Stimulated activated CD4-positive, alpha-beta T cell treated with anti-CD3 and anti-CD28 coated beads, Interleukin-15, amount 100 ng/mL, for 1 hour (primary cell): ENCODE results near the gene RANBP1.
A peak's percentile ranks its signal among the peaks of the same experiment; 100 is the strongest.

Experiments
- DNase-seq, 2 donors: peaks; one replicate each; pipeline ENCODE4 v3.0.0-alpha.2; 2020; ENCODE audit warnings: low read depth in 1 of 2, low spot score in 1 of 2

Gene RANBP1

DNA sequence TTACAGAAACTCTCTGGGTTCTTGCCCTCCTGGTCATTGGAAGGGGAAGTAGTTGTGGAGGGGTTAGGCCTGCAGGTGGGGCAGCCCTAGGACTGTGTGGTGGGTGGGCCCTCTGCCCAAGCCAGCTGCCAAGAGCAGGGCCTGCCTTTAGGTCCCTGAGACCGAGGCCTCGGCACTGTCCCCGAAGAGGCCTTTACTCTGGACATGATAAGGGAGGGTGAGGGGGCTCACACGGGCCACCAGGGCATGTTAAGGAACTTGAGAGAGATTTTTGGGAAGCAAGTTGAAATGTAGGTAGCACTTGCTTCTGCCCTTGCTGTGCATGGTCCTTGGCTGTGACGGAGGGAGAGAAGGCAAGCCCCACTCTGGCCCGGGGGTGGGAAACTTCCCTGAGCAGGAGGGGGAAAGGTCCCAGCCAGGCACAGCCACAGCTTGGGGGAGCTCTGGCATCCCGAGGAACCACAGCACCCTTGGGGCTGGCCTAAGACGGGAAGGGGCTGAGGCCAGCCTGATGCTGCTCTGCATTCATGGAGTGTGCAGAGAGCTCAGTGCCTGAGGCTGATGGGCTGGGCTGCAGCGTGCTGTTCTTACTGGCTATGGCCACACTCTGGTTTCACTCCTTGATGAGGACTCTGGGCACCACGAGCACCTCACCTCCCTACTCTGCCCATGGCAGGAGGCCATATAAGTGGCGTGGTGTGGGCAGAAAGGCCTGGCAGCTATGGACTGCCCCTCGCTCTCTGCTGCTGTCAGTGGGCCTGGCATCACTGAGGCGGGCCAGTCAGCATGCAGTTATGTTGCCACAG, 7.8 kb upstream of the RANBP1 start:
- DNase-seq = no peak

DNA sequence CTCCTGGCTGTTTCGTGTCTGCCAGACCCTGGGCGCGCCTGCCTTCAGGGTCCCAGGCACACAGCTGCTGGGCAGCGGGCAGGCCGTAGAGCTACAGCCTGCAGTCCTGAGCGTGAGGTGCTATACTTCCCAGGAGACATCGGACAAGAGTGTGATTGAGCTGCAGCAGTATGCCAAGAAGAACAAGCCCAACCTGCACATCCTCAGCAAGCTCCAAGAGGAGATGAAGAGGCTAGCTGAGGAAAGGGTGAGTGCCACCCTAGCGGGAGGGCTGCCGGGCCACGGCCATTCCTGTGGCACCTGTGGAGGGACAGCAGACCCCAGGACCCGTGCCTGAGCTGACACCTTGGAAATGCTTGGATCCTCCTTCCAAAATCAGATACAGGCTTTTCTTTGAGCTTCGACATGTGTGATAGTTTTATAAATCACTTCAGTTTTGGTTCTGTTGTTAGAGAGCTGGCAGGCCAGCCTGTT, 7.1 kb upstream of the RANBP1 start:
- DNase-seq = no peak

DNA sequence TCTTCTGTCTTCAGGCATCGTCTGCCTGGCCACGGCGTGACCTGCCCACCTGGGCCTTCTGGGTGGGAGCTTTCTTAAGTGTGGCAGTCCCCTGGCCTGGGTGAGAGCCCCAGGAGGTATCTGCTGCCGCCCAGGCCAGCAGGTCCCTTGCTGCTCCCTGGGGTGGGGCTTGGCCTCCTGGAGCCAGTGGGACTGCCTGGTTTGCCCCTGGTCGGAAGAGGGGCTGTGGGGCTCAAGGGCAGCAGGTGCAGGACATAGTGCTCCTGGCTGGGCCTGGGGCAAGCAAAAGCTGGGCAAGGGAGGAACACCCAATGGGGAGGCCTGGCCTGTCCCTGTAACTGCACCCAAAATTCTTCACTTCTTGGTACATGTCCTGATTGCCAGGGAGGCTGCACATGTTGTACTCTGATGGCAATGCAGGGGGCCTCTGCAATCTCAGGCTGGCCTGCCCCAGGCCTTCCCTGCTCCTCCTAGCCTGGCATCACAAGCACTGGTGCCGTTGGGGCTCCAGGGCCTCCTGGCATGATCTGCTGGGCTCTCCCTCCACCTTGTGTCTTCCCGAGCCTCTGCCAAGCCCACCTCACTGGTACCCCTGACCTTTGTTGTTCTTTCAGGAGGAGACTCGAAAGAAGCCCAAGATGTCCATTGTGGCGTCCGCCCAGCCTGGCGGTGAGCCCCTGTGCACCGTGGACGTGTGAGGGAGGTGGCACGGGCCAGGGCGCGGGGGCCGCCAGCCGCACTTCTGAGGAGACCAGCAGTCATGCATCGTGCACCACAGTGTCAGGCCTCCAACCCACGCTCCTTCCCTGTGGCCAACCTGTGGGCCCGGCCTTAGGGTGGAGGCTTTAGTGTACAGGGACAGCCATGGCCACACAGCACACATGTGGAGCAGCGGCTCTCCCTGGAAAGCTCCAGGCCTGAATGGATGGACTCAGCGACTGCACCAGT, 6.2 kb upstream of the RANBP1 start:
- DNase-seq = no peak

DNA sequence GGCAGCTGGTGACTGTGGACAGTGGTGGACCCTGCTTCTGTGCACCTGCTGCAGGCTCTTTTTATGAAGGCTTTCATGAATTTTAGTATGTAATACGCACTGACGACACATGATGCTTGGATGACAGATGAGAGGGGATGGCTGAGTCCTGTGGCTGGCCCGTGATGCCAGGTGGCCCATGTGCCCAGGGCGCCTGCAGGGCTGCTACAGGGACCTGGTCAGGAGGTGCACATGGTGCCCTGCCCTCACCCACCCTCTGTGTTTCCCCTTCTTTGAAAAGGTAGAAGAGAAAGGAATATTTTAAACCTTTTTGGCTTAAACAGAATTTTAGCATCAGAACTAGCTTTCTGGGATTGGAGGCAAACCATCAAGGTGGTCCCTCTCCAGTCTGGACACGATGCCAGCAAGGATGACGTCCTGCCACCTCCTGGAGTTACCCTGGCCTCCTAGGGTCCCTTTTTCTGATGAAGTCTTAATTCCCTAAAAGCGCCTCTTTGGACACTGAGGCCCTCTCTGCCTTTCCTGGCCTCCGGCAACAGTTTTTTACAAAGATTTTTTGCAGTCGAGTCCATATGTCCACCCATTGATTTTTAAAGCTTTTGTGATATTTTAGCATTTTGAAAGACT, 5.4 kb upstream of the RANBP1 start:
- no peak for DNase-seq

DNA sequence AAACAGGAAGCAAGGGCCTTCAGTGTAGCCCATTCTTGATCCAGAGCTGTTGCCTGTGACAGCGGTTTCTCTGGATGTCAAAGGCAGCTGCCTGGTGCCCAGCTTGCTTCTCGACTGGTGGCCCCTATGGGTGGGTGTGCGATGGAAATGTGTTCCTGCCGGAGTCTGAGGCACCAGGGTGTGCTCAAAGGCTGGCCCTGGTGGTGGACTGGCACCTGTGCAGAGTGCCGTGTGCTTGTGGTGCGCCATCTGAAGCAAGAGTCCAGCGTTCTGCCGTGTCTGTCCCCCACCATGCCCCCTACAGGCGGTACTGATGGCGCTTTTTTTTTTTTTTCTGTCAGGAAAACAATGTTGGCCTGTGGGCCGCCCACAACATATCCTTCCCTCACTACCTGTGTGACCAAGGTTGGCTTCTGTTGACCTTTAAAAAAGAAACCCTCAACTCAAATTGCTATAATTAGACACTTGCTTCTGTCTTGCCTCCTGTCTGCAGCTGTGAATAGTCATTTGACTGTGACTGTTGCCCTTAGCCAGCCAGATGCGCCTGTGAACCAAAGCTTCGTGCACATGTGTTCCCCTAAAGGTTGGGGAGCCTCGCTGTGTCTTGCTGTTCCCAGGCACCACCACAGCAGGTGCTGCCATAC, 4.7 kb upstream of the RANBP1 start:
- DNase-seq = no peak

DNA sequence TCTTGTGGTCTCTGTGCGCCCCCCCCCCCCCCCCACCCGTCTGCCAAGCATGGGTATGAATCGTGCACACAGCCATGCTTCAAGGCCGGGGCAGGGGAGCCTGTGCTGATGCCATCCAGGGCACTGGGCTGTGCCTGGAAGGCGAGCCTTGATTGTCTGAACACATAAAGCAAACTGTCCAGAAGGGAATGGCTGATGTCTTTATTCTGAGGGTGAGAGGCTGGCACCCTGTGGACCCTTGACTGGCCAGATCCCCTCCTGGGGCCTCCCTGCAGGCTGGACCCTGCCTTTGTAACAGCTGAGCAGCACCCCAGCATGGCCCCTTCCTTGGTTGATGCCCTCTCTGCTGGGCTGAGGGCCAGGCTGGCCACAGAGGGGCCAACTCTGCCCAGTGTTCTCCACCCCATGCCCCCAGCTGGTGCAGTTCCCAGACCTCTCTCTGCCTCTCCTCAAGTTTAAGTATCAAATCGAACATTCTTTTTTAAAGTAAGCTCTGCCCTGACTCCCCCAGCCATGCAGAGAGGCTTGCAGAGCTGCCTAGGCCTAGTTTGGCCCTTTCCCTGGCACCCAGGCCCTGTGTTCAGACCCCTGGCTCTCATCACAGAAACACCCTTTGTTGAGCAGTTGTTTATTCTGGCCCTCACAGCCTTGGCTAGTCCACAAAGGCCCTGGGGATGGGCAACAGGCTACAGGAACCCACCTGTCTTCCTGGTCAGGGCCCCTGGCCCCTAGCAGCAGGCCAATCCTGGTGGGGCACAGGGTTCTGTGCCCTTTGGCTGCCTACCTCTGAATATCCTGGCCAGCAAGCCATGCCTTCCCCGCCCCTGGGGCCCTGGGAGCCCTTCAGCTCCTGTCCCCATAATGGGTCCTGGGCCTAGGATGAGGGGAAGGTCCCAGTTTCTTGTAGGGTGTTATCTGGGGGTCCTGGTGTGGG, 3.9 kb upstream of the RANBP1 start:
- no peak for DNase-seq

DNA sequence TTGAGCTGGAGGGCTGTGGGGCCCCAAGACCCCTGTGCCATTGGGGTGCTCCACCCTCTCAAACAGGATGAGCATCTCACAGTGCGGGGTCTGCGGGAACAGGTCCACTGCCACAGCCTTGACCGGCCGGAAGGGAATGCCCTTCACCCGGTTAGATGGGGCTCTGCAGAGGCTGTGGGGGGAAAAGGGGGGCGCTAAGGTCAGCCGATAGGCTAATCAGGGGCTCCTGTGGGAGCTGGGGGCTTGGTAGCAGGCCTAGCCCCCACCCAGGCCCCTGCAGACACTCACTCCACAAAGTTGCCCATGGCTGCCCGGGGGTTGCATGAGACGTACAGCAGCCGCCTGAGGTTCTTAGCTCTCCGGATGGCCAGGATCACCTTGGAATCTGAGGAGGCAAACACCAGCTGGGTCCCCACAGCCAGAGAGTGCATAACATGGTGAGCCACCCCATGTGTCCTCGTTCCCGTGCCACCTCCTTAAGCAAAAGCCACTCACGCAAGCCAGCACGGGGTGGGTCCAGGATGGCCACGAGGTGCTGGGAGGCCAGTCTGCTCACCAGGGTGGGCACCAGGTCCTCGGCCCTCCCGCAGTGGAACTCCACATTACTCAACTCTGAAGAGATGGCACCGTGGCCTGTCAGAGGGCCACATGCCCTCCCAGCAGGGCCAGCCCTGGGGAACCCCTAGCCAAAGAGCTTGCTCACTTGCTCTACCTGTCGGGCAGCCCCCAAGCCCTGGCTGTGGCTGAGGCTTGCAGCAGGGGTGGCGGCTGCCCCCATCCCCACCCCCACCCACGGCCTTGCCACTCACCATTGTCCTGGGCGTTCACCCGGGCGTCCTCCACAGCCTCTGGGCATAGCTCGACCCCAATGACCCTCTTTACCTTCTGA, 3.0 kb upstream of the RANBP1 start:
- no peak for DNase-seq

DNA sequence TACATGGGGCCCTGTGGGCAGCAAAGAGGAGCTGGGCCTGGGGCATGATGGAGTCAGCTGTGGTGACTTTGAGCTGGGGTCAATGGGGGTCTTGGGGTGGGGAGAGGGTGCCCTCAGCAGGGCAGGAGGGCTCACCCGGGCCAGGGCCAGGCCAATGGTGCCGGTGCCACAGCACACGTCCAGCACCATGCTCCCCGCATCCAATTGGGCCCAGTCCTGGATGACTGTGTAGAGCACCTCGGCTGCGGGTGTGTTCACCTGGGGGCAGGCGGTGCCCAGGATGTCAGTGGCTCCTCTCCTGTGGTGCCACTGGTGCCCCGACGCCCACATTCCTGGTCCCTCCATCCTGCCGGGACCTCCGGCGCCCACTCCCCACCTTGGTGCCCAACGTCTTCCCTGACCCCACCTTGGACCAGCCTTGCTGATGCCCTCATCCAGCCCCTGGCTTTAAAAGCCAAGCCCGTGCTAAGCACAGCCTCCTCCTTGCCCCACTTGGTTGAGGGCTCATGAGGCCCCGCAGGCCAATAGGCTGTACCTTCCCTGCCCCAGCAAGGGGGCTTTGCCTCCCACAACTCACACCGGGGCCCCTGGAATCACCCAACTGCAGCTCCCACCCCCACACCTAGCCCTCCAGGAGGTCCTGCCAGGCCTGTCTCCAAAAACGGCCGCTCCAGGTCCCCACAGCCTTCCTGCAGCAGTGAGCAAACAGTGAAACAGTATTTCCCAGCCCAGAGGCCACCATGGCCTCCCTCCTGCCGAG, 2.2 kb upstream of the RANBP1 start:
- DNase-seq = no peak

DNA sequence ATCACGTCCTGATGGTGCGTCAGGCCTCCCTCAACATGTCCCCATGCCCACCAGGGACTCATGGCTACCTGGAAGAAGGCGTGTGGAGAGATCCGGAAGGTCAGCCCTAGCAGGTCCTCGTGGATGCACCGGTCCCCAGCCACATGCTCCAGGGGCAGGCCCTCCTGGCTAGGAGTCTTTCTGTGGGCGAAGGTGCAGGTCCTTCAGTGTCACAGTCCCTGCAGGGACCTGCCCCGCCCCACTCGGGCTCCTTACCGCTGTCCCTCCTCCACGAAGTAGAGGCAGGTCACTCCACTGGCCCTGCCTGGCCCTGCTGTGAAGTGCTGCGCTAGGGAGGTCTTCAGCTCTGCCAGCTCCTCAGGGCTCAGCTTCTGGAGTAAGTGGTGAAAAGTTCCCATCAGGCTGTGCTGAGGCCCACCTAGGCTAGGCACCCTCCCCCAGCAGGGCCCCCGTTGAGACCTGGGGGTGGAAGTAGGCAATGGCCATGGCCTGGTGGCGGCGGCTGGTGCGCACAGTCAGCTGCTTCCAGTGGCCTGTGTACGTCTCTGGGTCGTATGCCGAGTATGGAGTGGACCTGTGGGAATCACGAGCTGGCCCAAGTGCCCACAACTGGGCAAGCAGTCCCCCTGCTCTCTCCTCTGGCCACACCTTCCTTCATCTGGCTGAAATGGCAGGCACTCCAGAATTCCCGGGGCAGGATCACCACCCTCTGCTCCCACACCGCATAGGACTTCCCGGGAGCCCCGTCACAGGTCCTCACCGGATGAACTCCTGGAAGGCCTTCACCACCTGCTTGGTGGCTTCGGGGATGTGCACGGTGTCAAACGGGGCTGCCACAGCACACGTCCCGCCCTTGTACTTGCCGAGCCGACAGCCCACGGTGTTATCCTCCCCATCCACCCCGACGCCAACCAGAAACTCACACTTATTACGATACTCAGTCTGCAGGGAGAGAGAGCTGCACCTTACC, 1.1 kb upstream of the RANBP1 start:
- no peak for DNase-seq

DNA sequence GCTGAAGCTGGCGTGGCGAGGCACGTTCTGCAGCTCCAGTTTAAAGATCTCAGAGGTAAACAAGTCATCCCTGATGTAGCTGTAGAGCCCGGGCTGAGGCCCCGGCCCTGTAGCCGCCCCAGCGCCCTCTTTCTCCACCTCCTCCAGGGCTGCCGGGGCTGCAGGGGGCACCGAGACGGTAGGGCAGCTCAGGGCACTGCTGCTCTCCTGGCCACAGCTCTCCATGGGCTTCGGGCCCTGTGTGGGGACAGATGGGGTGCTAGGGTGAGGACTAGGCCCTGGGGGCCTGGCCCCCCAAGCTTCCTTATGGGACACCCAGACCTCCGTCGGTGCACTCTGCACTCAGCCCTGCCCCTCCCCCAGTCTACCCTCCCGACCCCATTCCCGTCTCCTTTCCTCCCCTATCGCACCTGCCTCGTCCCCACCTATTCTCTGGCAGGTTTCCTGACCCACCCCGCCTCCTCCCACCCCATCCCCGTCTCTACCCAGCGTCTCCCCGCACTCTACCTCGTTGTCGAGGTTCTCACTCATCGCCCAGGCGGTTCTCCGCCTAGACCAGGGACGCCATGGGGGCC, 559 bp downstream of the RANBP1 start:
- no peak for DNase-seq

DNA sequence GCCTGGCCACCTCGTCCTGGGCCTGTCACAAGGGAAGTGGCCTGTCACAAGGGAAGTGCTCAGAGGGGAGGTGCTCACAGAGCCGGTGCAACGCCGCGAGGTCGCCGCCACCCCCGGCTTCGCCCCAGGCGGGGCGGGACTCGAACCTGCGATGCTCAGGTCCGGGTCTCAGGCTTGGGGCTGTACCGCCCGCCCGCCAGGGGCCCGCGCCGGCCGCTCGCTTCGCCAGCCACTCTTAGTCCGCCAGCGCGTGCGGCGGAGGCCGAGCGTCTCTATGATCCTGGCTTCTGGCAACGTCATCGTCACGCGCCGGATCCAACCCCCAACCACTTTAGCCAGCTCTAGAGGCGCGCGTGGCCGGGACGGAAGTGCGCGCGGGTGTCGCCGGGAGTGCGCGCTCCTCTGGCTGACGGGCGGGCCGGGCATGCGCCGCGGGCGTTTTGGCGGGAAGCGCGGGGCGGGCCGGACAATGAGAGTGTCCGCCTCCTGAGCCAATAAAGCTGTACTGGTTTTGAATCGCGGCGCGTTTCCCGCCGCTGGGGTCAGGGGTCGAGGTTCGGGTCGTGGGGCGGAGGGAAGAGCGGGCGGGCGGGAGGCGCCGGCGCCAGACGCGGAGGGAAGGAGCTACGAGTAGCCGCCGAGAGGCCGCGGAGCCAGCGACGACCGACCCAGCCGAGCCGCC, 1.2 kb downstream of the RANBP1 start, which contains the start of gene TRMT2A:
TRMT2A (minus strand) TSS at position 276 of the 682 bp plus-strand sequence. CDS start 320 bp downstream, outside the sequence.
- peak; percentile 95 to 96 for DNase-seq

DNA sequence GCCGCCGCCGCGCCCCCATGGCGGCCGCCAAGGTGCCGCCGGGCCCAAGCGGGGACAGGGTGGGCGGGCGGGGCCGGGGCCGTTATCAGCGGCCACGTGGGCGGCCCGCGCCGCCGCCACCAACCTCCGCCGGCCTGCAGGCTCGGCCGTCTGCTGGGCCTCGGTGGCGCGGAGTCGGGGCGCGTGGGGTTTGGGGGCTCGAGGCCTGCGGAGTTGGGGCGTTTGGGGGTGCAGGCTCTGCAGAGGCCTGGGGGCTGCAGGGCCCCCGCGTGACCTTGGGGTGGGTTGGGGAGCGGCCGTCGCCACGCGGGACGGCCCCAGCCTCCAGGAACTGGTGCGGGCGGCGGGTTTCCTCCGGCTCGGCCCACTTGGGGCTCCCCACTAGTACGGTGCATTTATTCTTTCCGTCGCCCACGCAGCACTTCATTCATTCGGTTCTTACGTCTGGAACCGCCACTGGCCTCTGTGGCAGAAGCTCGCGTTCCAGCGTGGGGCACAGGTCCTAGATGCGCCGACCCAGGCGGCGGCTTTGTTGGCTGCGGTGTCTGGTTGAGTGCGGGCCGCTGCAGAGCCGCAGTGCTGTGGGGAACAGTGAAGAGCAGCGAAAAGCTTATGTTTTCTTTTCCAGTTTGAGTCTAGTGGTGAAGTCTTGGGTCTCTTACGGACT, 1.9 kb downstream of the RANBP1 start:
- DNase-seq = peak in 1 of 2 donors; percentile 57

DNA sequence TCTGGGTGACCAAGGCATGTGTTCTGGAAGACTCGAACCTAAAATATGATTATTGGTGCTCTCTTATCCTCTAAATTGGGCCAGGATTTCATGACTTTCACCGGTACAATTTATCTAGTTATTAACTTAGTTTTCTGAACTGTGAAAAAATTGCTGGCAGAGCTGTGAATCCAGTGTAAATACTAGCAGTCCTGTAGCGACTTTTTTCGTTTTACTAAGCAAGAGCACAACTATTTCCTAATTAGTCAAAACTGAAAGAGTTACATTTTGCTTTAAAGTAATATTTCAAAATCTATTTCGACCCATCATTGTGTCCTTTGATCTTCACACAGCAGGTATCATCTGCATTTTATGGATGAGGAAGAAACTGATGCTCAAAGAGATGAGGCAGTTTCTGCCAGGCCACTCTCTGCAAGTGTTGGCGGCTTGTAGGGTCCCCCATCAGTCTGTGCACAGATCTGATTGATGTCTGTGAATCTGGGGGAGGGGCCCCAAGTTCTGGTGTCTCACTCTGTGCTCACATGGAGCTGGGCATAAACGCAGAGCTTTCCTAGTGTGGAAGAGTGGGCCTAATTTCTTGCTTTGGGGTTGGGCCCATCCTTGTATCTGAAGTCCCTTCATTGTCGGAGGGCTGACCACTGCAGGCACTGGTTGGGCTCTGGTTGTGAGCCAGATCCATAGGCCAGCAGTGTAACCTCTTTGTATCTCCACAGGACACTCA, 2.6 kb downstream of the RANBP1 start:
- no peak for DNase-seq

DNA sequence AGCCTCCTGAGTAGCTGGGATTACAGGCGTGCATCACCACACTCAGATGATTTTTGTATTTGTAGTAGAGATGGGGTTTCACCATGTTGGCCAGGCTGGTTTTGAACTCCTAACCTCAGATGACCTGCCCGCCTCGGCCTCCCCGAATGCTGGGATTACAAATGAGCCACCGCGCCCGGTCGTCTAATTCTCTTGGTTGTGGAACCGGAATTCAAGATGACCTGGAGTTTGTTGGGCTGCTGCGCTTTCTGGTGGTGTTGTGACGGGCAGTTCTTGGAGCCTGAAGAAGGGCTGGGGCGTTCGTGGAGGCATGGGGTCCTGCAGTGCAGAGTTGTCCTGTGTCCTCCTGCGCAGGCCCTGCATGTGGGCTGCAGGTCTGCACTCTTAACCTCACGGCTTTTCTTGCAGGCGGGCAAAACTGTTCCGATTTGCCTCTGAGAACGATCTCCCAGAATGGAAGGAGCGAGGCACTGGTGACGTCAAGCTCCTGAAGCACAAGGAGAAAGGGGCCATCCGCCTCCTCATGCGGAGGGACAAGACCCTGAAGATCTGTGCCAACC, 6.0 kb downstream of the RANBP1 start:
- no peak for DNase-seq
